HepG2 (cell line): ENCODE measurements around the gene DCAF15. TPM values are rescaled to one million over a fixed set of nuclear protein-coding genes. Genes with fewer than 3 reads are reported as not detected.
A peak's percentile ranks its signal among the peaks of the same experiment; 100 is the strongest.

Source experiments
- AHR ChIP-seq: IDR thresholded peaks from 2 replicates; pipeline ENCODE4 v1.6.1; 2018; ENCODE audit warnings: missing genetic modification reagents, missing compliant biosample characterization
- FOXM1 ChIP-seq: sonication (generic); formaldehyde crosslinking; IDR thresholded peaks from 2 replicates; pipeline ENCODE4 v1.5.0; 2020; ENCODE audit warnings: missing genetic modification reagents
- HMGXB4 ChIP-seq, 2 experiments: sonication (generic) in 1 of 2; formaldehyde crosslinking in 1 of 2; IDR thresholded peaks; 2 replicates each; pipeline versions ENCODE4 v1.4.0 to v1.6.1; 2018 to 2020; ENCODE audit warnings: missing genetic modification reagents in 2 of 2, borderline replicate concordance in 1 of 2, low read depth in 1 of 2, mild to moderate bottlenecking in 1 of 2, missing biosample characterization in 1 of 2
- MAZ ChIP-seq, 2 experiments: sonication (generic) in 1 of 2; formaldehyde crosslinking in 1 of 2; IDR thresholded peaks; 2 replicates each; pipeline versions ENCODE4 v1.5.0 to v1.6.1; 2012 to 2020; ENCODE audit warnings: low read depth in 2 of 2, mild to moderate bottlenecking in 2 of 2, borderline replicate concordance in 1 of 2, improper control_type of control experiment in 1 of 2, low read length in 1 of 2, missing genetic modification reagents in 1 of 2, moderate library complexity in 1 of 2
- SRSF9 ChIP-seq: fragments of 200-400 bp; formaldehyde crosslinking; IDR thresholded peaks from 2 replicates; pipeline ENCODE4 v1.6.1; 2018; ENCODE audit warnings: borderline replicate concordance, mild to moderate bottlenecking, low read depth, low read length; ENCODE audit not compliant: insufficient read depth, poor library complexity, severe bottlenecking
- ZFX ChIP-seq: sonication (generic); formaldehyde crosslinking; IDR thresholded peaks from 2 replicates; pipeline ENCODE4 v1.4.0; 2020; ENCODE audit warnings: mild to moderate bottlenecking, low read depth, missing genetic modification reagents, moderate library complexity
- ZNF589 ChIP-seq: sonication (generic); formaldehyde crosslinking; conservative IDR thresholded peaks from 2 replicates; pipeline ENCODE4 v1.8.0; 2022; ENCODE audit warnings: mild to moderate bottlenecking, moderate library complexity, missing genetic modification reagents
- ZNF747 ChIP-seq: sonication (generic); formaldehyde crosslinking; IDR thresholded peaks from 2 replicates; pipeline ENCODE4 v1.8.1; 2023; ENCODE audit warnings: missing genetic modification reagents, mild to moderate bottlenecking, borderline replicate concordance
- polyA plus RNA-seq, 8 experiments: library from polyadenylated mRNA; depleted of rRNA in 3 of 8; stranded (reverse) in 7 of 8; unstranded in 1 of 8; fragments of >200 nt; fragmentation: Illumina TruSeq in 4 of 8; extraction: Trizol in 4 of 8; gene quantifications; 2 replicates each; pipeline versions ENCODE4 v1.2.1 to v1.2.3, GENCODE V29; 2011 to 2016; ENCODE audit warnings: low read depth in 4 of 8, missing spikeins in 1 of 8, mixed read lengths in 1 of 8; ENCODE audit not compliant: insufficient read depth in 1 of 8
- total RNA-seq, 5 experiments: library from RNA; depleted of rRNA; stranded (reverse); fragments of >200 nt; fragmentation: Illumina TruSeq; extraction: Trizol; gene quantifications; 2 replicates each; pipeline ENCODE4 v1.2.3, GENCODE V29; 2016; ENCODE audit warnings: low read depth in 1 of 5
- TF ChIP-seq, protein P1 (sequence below): sonication (generic); formaldehyde crosslinking; conservative IDR thresholded peaks from 2 replicates; pipeline ENCODE4 v1.4.0; 2020; ENCODE audit warnings: mild to moderate bottlenecking, missing genetic modification reagents, moderate library complexity
- TF ChIP-seq, protein P2 (sequence below): sonication (generic); formaldehyde crosslinking; IDR thresholded peaks from 2 replicates; pipeline ENCODE4 v1.4.0; 2020; ENCODE audit warnings: missing genetic modification reagents

Gene DCAF15
- total and polyA plus RNA-seq, 2 of the 13 experiments (the other 11 are each of a cell fraction or from before 2014, with no cell fraction given), result 13.6 to 14.0 TPM

- TF ChIP-seq, protein P1, sequence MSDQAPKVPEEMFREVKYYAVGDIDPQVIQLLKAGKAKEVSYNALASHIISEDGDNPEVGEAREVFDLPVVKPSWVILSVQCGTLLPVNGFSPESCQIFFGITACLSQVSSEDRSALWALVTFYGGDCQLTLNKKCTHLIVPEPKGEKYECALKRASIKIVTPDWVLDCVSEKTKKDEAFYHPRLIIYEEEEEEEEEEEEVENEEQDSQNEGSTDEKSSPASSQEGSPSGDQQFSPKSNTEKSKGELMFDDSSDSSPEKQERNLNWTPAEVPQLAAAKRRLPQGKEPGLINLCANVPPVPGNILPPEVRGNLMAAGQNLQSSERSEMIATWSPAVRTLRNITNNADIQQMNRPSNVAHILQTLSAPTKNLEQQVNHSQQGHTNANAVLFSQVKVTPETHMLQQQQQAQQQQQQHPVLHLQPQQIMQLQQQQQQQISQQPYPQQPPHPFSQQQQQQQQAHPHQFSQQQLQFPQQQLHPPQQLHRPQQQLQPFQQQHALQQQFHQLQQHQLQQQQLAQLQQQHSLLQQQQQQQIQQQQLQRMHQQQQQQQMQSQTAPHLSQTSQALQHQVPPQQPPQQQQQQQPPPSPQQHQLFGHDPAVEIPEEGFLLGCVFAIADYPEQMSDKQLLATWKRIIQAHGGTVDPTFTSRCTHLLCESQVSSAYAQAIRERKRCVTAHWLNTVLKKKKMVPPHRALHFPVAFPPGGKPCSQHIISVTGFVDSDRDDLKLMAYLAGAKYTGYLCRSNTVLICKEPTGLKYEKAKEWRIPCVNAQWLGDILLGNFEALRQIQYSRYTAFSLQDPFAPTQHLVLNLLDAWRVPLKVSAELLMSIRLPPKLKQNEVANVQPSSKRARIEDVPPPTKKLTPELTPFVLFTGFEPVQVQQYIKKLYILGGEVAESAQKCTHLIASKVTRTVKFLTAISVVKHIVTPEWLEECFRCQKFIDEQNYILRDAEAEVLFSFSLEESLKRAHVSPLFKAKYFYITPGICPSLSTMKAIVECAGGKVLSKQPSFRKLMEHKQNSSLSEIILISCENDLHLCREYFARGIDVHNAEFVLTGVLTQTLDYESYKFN (CRISPR knock-in tag), result no peak
- no peak for TF ChIP-seq ZNF589 (CRISPR knock-in tag)
- TF ChIP-seq SRSF9, result no peak
- no peak for TF ChIP-seq ZNF747 (CRISPR knock-in tag)
- no peak; the same call in 1 of the 2 replicates for TF ChIP-seq ZFX (CRISPR knock-in tag)
- TF ChIP-seq HMGXB4 (CRISPR knock-in tag; IDR thresholded peaks at IDR 0.05; ENCODE audit: borderline replicate concordance in 1 of 2, low read depth in 1 of 2), result 0 out of 4 replicates have a peak, but pooled peaks of 1 of the 2 experiments have one; percentile 32
- no peak for TF ChIP-seq MAZ (IDR thresholded peaks at IDR 0.05; ENCODE audit: borderline replicate concordance, low read depth, low read length)
- TF ChIP-seq MAZ (CRISPR knock-in tag; IDR thresholded peaks at IDR 0.05; ENCODE audit: low read depth), result no peak
- TF ChIP-seq AHR (CRISPR knock-in tag), result no peak
- TF ChIP-seq, protein P2, sequence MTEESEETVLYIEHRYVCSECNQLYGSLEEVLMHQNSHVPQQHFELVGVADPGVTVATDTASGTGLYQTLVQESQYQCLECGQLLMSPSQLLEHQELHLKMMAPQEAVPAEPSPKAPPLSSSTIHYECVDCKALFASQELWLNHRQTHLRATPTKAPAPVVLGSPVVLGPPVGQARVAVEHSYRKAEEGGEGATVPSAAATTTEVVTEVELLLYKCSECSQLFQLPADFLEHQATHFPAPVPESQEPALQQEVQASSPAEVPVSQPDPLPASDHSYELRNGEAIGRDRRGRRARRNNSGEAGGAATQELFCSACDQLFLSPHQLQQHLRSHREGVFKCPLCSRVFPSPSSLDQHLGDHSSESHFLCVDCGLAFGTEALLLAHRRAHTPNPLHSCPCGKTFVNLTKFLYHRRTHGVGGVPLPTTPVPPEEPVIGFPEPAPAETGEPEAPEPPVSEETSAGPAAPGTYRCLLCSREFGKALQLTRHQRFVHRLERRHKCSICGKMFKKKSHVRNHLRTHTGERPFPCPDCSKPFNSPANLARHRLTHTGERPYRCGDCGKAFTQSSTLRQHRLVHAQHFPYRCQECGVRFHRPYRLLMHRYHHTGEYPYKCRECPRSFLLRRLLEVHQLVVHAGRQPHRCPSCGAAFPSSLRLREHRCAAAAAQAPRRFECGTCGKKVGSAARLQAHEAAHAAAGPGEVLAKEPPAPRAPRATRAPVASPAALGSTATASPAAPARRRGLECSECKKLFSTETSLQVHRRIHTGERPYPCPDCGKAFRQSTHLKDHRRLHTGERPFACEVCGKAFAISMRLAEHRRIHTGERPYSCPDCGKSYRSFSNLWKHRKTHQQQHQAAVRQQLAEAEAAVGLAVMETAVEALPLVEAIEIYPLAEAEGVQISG (CRISPR knock-in tag), result peak; percentile 98
- no peak for TF ChIP-seq FOXM1 (CRISPR knock-in tag)
- TF ChIP-seq, all 625 proteins: peak for 15
Measured at GRCh38 chr19:13902993-13903555, 49.2 kb upstream of the DCAF15 start (continued).
